GM13977 (cell line): ENCODE results near the gene FOXA2.

Source experiments
- DNase-seq: peaks from one replicate; pipeline ENCODE4 v3.0.0; 2012; ENCODE audit warnings: low spot score
- CTCF ChIP-seq: IDR thresholded peaks from 2 replicates; pipeline ENCODE4 v1.5.1; 2012; ENCODE audit warnings: mild to moderate bottlenecking, control low read depth; ENCODE audit not compliant: insufficient read depth; ENCODE audit errors: extremely low read depth, missing control alignments
- in situ Hi-C: fragments of 300-500 bp; cut with MboI; formaldehyde crosslinking; loops from one replicate; pipeline ENCODE4 v1.12.0; 2022; ENCODE audit warnings: low sequenced_read_pairs, low pct_unique_long_range_greater_than_20kb, mixed read lengths, inconsistent platforms; ENCODE audit not compliant: unreplicated experiment

The FOXA2 gene

GRCh38 chr20:22584522-22584921, at the start of gene FOXA2:
Gene FOXA2 (minus strand): TSS chr20:22584572. CDS start chr20:22584278, 294 bp downstream.
- in situ Hi-C loops: loop anchor here (25.0 kb wide), 2 partner anchors 247 to 872 kb away; partner anchors contain the start of gene PAX1
- TF ChIP-seq CTCF: no peak
- DNase-seq: no peak

GRCh38 chr20:22630701-22631100, 46.3 kb upstream of the FOXA2 start:
- no peak for DNase-seq
- in situ Hi-C loops: no loop called here
- no peak for TF ChIP-seq CTCF

GRCh38 chr20:22629927-22630326, 45.6 kb upstream of the FOXA2 start:
- DNase-seq: no peak
- TF ChIP-seq CTCF: no peak

DNA sequence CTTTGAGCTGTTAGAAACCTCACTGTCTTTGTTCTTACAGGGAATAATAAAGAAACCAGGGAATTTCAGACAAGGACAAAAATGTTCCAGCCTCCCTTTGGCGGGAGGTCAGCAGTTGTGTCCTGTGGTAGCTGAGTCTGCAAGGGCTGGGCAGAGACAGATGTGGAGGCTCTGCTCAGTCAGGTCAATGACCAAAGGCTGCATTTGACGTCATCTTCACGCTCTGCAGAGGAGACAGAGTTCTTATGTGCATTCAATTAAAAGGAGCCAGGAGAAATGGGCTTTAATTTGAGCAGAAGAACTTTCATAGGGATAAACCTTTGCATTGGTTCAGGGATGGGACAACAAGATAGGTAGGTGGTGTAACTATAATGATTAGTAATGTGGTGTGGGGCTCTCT, 45.1 kb upstream of the FOXA2 start:
- DNase-seq: no peak
- in situ Hi-C loops: no loop called here
- TF ChIP-seq CTCF: no peak

More at GRCh38 chr20:22629927-22630326, 45.6 kb upstream of the FOXA2 start:
- in situ Hi-C loops: no loop called here

GRCh38 chr20:22626496-22626895, 42.1 kb upstream of the FOXA2 start:
- in situ Hi-C loops: no loop called here
- DNase-seq: no peak
- no peak for TF ChIP-seq CTCF

DNA sequence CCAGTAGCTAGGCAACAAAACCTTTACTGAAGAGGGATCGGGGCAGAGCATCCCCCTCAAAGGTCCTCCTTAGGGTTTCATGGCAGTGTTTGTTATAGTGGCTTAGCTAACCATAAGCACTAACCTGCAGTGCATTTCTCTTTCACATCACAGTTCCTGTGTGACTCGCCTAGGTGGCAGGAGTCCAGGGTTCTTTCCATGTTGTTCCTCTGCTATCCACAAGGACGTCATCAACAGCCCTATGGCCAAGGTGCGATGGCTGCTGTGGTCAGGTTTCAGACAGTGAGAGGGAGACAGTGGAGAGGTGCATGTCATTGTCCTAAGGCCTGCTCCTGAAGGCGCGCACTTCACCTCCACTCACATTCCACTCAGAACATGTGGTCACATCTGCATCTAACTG, 38.8 kb upstream of the FOXA2 start:
- DNase-seq: no peak
- TF ChIP-seq CTCF: no peak
- in situ Hi-C loops: no loop called here

DNA sequence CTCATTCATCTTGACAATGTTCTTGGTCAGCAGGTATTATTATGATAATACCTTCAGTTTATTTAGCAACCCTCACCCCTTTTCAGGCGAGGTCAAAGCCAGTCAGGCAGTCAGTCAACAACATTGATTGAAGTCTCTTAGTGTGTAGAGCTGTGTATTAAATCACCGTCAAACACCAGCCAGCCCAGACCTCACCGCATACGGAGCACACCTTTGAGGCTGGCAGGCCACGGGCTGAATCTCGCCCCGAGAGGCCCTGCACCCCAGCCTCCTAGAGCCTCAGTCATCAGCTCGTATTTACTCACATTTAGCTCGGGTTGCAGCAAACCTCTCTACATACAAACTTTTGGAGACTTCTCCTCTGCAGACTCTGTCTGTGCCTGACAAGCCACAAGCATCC, 36.0 kb upstream of the FOXA2 start:
- DNase-seq: no peak
- in situ Hi-C loops: no loop called here
- TF ChIP-seq CTCF: no peak
